ENCODE measurements around the gene TBC1D22A. TPM values are rescaled to one million over a fixed set of nuclear protein-coding genes. Genes with fewer than 3 reads are reported as not detected.
"Not testable (repeated sequence)": the region's sequence is repeated elsewhere in the genome, so short reads cannot be mapped to it uniquely, and the experiment has no call there.

TBC1D22A gene
- total and polyA plus RNA-seq, 8 donors, result 14.4 to 33.5 (median 15.7) TPM

DNA sequence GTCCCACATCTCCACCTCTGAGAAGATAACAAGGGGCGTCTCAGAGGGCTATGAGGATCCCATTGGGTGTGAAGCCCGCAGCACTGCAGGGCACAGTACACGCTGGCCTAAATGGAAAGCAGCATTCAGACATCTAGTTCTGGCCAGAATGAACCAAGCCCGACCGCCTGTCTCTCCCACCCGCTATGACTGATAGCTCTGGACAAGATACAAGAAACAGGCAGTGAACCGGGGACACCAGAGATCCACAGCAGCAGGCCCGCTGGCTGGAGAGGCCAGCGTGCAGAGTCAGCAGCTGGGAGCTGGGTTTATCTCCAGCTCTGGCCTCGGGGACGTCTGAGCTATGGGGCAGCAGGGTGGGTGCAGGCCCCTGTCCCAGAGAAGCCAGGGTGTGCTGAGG, 34.0 kb upstream of the TBC1D22A start:
- intact Hi-C loops (cut with DNase I), result no loop called here
- Histone ChIP-seq H3K4me3 (no peak overlapping the region), H3K4me1 (peaks cover 0 to 28% of the 10 kb centered on the region in 2 donors), H3K9me3 (no peaks in the 10 kb centered on the region), H3K36me3 (peaks cover 0 to 50% of the 10 kb centered on the region in 2 donors), H3K27ac (no peak overlapping the region), H3K27me3 (no peaks in the 10 kb centered on the region)
- TF ChIP-seq, protein P1, sequence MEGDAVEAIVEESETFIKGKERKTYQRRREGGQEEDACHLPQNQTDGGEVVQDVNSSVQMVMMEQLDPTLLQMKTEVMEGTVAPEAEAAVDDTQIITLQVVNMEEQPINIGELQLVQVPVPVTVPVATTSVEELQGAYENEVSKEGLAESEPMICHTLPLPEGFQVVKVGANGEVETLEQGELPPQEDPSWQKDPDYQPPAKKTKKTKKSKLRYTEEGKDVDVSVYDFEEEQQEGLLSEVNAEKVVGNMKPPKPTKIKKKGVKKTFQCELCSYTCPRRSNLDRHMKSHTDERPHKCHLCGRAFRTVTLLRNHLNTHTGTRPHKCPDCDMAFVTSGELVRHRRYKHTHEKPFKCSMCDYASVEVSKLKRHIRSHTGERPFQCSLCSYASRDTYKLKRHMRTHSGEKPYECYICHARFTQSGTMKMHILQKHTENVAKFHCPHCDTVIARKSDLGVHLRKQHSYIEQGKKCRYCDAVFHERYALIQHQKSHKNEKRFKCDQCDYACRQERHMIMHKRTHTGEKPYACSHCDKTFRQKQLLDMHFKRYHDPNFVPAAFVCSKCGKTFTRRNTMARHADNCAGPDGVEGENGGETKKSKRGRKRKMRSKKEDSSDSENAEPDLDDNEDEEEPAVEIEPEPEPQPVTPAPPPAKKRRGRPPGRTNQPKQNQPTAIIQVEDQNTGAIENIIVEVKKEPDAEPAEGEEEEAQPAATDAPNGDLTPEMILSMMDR (IDR thresholded peaks at IDR 0.05), result no peak
- DNase-seq (no peak), ATAC-seq (no peak)

DNA sequence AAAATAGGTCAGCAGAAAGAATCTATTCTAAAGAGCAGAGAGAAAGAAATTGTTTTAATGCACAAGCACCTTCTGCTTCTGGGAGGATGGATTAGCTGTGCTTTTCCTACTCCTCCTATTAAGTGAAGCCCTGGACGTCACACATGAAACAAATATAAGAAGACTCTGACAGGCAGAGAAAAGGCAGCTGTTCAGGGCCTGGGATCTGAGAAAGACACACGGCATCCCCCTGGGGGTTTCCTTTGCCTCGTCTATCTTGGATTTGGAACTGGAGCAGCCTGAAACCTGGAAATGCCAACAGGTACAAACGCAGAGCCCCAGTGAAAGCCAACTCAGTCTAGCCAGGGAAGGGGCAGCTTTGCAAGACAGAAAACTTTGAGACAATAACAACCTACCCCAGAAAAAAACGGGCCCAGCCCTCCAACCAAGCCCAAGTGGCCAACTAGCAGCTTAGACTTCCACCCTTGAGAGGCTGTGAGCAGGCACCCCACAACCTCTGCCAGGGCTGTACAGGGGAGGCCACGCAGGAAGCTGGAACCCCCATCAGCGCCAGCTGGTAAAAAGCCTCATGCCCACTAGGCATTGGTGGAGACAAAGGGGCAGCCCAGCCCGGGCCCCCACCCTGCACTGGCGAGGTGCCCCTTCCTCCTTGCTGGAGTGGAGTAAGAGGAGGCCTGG, 31.7 kb upstream of the TBC1D22A start:
- H3K4me3 ChIP-seq, result no peak overlapping the region
- DNase-seq, result no peak
- intact Hi-C loops (cut with DNase I), result no loop called here
- H3K4me1 ChIP-seq, result peaks cover 16 to 50% of the 10 kb centered on the region in 2 donors
- H3K9me3 ChIP-seq, result no peaks in the 10 kb centered on the region
- no peak overlapping the region for H3K27ac ChIP-seq
- ATAC-seq, result no peak
- TF ChIP-seq, protein P1 (IDR thresholded peaks at IDR 0.05), result no peak
- H3K36me3 ChIP-seq, result peaks cover 0 to 30% of the 10 kb centered on the region in 2 donors
- no peaks in the 10 kb centered on the region for H3K27me3 ChIP-seq

DNA sequence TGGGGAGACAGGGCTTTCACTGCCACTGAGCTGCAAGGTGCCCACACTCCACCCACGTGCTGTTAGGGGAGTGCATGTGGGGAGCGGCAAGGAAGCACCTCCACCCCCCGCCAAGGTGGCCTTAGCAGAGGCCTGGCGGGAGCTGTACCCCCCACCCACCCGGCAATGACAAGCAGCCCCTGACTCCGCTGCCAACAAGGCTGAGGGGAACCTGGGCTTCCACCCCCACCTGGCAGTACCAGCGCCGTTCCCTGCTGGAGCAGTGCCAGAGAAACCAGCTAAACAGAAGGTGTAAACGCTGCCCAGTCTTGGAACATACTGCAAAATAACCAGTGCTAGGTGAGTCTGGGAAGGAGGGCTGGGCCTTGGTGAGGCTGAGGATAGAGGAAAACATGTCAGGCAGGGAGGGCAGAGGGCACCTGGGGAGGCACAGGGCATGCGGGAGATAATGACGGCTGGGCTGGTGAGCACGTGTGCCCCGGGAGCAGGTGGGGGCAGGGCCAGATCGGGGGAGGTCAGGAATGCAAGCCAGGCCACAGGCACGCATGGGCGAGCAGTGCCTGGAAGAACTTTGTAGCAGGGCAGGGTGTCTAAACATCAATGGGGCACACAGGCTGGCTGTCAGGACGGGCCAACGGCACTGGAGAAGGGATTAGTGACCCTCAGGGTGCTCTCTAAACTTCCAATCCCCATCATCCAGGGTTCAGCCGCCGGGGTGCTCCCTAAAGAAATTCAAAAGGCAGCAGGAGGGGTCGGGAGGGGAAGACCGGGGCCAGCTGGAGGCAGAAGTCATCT, 31.0 kb upstream of the TBC1D22A start:
- Histone ChIP-seq H3K4me1 (peaks cover 24 to 57% of the 10 kb centered on the region in 2 donors), H3K9me3 (no peaks in the 10 kb centered on the region), H3K27ac (no peak overlapping the region), H3K36me3 (peaks cover 0 to 30% of the 10 kb centered on the region in 2 donors), H3K4me3 (no peak overlapping the region), H3K27me3 (no peaks in the 10 kb centered on the region)
- intact Hi-C loops (cut with DNase I), result no loop called here
- peak; percentile 65 for ATAC-seq
- TF ChIP-seq, protein P1 (IDR thresholded peaks at IDR 0.05), result no peak
- DNase-seq, result peak in 2 of 4 donors; percentile 53 to 74

DNA sequence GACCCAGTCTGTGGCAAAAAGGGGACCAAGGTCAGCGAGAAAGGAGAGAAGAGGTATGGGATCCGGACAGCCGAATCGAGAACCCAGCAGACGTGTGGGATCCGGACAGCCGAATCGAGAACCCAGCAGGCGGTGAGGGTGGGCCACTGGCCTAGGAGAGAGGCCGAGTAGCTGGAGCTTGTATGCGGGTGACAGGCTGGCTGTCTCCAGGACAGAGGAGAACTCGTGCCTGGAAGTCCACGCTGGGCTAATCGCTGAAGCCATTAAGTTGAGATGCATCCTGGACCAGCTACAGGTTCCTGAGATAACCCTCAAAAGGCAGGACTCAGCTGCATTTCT, 30.4 kb upstream of the TBC1D22A start:
- peaks cover 29 to 63% of the 10 kb centered on the region in 2 donors for H3K4me1 ChIP-seq
- H3K27ac ChIP-seq, result no peak overlapping the region

DNA sequence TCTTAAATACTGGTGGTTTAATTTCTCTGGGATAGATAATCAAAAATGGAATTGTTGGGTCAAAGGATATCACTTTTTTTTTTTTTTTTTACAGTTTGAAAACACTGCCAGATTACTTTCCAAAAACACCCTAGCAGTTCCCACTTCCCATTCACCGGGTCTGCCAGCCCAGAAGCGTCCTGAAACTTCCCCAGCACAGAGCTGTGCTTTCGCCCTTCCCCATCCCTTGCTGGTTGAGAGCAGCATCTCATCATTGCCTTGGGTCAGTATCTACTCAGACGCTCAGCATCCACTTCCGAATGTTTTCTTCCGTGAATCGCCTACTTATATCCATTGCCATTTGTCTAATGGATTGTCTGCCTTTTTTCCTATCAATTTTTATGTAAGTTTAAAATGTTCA, 29.9 kb upstream of the TBC1D22A start:
- TF ChIP-seq, protein P1 (IDR thresholded peaks at IDR 0.05), result no peak
- Histone ChIP-seq H3K9me3 (no peaks in the 10 kb centered on the region), H3K4me1 (peaks cover 32 to 67% of the 10 kb centered on the region in 2 donors), H3K4me3 (no peak overlapping the region), H3K27me3 (no peaks in the 10 kb centered on the region), H3K27ac (no peak overlapping the region), H3K36me3 (peaks cover 0 to 27% of the 10 kb centered on the region in 2 donors)
- ATAC-seq (no peak), DNase-seq (no peak)
- intact Hi-C loops (cut with DNase I), result no loop called here

More for the DNA sequence above, 30.4 kb upstream of the TBC1D22A start:
- TF ChIP-seq, protein P1 (IDR thresholded peaks at IDR 0.05), result no peak
- ATAC-seq, result no peak
- Histone ChIP-seq H3K4me3 (no peak overlapping the region), H3K36me3 (peaks cover 0 to 27% of the 10 kb centered on the region in 2 donors), H3K9me3 (no peaks in the 10 kb centered on the region), H3K27me3 (no peaks in the 10 kb centered on the region)
- DNase-seq, result peak in 1 of 4 donors; percentile 53
- intact Hi-C loops (cut with DNase I), result no loop called here

DNA sequence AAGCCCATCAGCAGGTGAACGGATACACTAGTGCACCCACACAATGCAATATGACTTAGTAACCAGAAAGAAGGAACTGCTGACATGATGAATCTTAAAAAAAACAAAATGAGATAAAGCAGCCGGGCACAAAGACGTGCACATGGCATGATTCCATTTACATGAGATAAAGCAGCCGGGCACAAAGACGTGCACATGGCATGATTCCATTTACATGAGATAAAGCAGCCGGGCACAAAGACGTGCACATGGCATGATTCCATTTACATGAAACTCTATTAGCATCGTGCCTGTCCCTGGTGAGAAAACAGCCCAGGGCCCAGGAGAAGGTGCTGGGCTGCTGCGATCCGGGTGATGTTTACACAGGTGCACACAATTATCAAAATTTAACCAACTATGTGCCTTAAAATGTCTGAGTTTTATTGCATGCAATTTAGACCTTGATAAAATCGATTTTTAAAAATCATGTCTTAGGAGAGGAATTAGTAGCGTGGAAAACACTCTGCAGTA, 28.2 kb upstream of the TBC1D22A start:
- H3K4me1 ChIP-seq, result peaks cover 40 to 76% of the 10 kb centered on the region in 2 donors
- ATAC-seq; H3K27me3 ChIP-seq; intact Hi-C loops (cut with DNase I); H3K9me3 ChIP-seq; H3K4me3 ChIP-seq; H3K27ac ChIP-seq: not testable (repeated sequence)
- peak in 1 of 4 donors; percentile 13 for DNase-seq
- peaks cover 0 to 12% of the 10 kb centered on the region in 2 donors for H3K36me3 ChIP-seq

Data from left lung (tissue), 10 donors.